A549 treated with CpdA at 1 μM for 4 hours (cell line): ENCODE measurements around the gene NPPB. TPM values are rescaled to one million over a fixed set of nuclear protein-coding genes. Genes with fewer than 3 reads are reported as not detected.

Source experiments
- total RNA-seq: library from RNA; stranded (reverse); fragments of 200-300 nt; extraction: Qiagen RNA extraction; gene quantifications from 5 replicates; pipeline ENCODE4 v1.2.3, GENCODE V29; 2022; ENCODE audit warnings: low read depth

The NPPB gene
- total RNA-seq: 0.16 TPM in 1 of 5 replicates, not detected in the others

DNA sequence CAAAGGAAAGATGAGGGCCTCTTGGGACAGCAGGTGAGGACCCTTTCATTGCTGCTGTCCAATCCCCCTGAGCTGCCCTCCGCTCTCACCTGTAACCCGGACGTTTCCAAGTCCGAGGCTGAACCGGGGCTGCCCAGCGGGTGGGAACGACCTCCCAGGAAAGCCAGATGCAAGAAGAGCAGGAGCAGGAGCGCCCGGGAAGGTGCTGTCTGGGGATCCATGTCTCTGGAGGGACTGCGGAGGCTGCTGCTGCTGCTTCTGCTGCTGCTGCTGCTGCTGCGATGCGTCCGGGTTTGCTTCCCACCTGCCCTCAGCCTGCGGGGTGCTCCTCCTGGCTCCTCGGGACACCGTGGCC, at the start of gene NPPB:
TSS of gene NPPB (minus strand) at position 333 of the 355 bp plus-strand sequence. CDS start at position 221, 112 bp downstream.

DNA sequence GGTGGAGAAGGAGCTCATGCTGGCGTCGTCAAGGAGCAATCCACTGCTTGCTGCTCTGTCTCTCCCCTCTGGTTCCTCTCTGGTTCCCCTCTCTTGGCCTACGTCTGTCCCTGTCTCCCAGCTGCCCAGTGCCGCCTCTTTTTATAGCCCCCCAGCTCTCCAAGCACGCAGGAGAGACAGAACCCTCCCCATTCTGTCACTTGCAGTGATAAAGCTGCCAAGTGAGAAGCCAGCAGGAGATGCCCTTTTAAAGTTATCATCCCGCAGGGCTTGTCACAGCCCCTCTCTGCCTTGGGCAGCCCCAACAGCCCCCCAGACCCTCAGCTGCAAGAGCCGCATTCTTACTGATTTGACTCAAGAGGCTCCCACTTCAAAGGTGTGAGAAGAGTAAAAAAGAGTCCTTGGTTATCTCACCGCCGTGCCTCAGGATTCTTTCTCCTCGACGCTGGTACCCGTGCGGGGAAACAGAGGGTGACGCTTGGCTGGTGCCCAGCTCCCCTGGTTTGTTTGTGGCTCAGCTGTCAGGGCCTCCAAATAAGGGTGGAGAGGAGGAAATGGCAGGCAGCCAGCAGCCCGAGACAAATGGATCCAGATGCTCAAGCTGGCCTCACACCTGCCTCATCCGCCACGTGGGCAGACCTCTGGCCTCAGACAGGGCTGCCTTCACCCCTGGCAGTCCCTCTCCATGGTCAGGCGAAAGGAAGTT, 10.9 kb downstream of the NPPB start, which contains the start of gene NPPA:
TSS of gene NPPA (minus strand) at position 117 of the 706 bp plus-strand sequence. CDS start at position 18, 99 bp downstream.

Other genes starting within 250 kb of the NPPB start
- gene FBXO2, start 204.5 kb downstream of the NPPB start, total RNA-seq: 7.2 to 10.0 TPM (median 8.9 TPM) in 5 replicates
- gene FBXO44, start 204.1 kb downstream of the NPPB start, total RNA-seq: 13.8 to 20.2 TPM (median 17.1 TPM) in 5 replicates
- gene FBXO6, start 194.7 kb downstream of the NPPB start, total RNA-seq: 7.1 to 8.8 TPM (median 8.5 TPM) in 5 replicates
- gene MAD2L2, start 177.8 kb downstream of the NPPB start, total RNA-seq: 40.6 to 57.1 TPM (median 51.6 TPM) in 5 replicates
- 0.07 to 0.21 TPM (median 0.12 TPM) in 5 replicates for gene DRAXIN, start 167.2 kb downstream of the NPPB start, total RNA-seq
- 71.4 to 101 TPM (median 99.9 TPM) in 5 replicates for gene AGTRAP, start 122.8 kb downstream of the NPPB start, total RNA-seq
- gene C1orf167, start 96.8 kb downstream of the NPPB start, total RNA-seq: 0.08 TPM in 1 of 5 replicates, not detected in the others
- 3.8 to 4.9 TPM (median 4.5 TPM) in 5 replicates for gene MTHFR, start 53.0 kb downstream of the NPPB start, total RNA-seq
- 5.2 to 6.6 TPM (median 5.8 TPM) in 5 replicates for gene CLCN6, start 52.8 kb downstream of the NPPB start, total RNA-seq
- not detected in 5 replicates for gene NPPA, start 11.2 kb downstream of the NPPB start, total RNA-seq
- gene KIAA2013, start 67.5 kb upstream of the NPPB start, total RNA-seq: 29.2 to 45.8 TPM (median 44.5 TPM) in 5 replicates
- 74.2 to 89.3 TPM (median 80.6 TPM) in 5 replicates for gene PLOD1, start 75.8 kb upstream of the NPPB start, total RNA-seq
- gene MFN2, start 121.5 kb upstream of the NPPB start, total RNA-seq: 32.0 to 36.0 TPM (median 35.8 TPM) in 5 replicates
- 10.8 to 17.9 TPM (median 13.6 TPM) in 5 replicates for gene MIIP, start 160.6 kb upstream of the NPPB start, total RNA-seq
- 0.07 to 0.10 TPM (median 0.09 TPM) in 4 of 5 replicates, not detected in the other for gene TNFRSF8, start 204.4 kb upstream of the NPPB start, total RNA-seq